ENCODE results near the gene HEPACAM. TPM values are rescaled to one million over a fixed set of nuclear protein-coding genes. Genes with fewer than 3 reads are reported as not detected.

HEPACAM gene
- total RNA-seq, 1 experiment from 2014 or later, result not detected

DNA sequence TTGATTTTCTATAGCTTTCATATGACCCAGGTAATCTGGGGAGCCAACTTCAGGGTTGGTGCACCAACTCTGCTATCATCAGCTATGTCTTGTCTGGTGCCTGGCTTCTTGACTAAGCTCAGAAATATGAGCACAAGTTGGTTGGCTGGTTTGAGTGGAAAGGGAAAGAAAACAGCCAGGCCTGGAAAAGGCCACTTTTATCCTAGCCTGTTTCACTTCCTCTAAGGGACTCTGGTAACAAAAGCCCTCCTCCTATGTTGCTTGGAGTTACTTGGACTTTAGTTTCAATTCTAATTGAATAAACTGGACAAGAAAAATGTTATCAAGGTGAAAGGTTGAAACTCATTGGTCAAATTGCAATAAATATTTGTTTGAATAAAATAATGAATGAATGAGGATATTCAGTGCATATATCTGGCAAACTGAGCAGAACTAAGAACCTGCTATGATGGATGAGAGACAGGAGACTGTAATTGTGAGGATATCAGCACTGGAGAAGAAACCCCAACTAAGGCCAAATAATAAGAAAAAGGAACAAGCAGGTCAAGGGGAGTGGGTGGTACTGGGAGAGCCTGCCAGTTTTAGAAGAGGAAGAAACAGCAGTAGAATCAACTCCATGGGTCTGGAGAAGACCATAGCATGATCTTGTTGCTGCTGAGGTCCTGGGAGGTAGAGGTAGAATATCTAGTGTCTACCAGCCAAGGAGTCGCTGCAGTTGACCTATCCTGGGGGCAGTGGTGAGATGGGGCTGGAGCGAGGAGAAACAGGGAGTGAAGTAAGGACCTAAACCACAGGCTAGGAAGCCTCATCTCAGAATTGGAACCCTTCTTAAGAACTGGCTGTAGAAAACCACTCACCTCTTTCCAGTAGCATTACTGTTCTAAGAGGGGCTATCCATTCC is 46.4 kb downstream of the HEPACAM start:
- H3K27me3 ChIP-seq (ENCODE audit: insufficient read depth, low read length), result no peaks in the 10 kb centered on the region; the same call in 1 of the 2 replicates
- no peak overlapping the region for H3K27ac ChIP-seq (ENCODE audit: insufficient read length, low read depth, low read length)
- no peak overlapping the region for H3K4me2 ChIP-seq (ENCODE audit: insufficient read depth, insufficient read length, low read length)
- H4K5ac ChIP-seq (ENCODE audit: insufficient read length, low read depth, low read length), result no peak overlapping the region
- H4K20me1 ChIP-seq (ENCODE audit: control insufficient read depth, insufficient read depth, insufficient read length), result no peaks in the 10 kb centered on the region
- no peak overlapping the region for H3K18ac ChIP-seq (ENCODE audit: insufficient read length, low read depth, low read length)
- no peak overlapping the region for H3K4me3 Mint-ChIP-seq
- H3K56ac ChIP-seq (ENCODE audit: insufficient read length, low read depth, low read length), result no peak overlapping the region
- no peaks in the 10 kb centered on the region for H3K23me2 ChIP-seq (ENCODE audit: insufficient read length, low read depth, low read length, poor library complexity, severe bottlenecking)
- H3K27me3 Mint-ChIP-seq (ENCODE audit: low read depth), result peaks cover 33% of the 10 kb centered on the region
- H3K9me3 ChIP-seq (ENCODE audit: control insufficient read depth, low read depth, low read length), result no peaks in the 10 kb centered on the region
- no peak overlapping the region for H2BK15ac ChIP-seq (ENCODE audit: low read depth, low read length)
- H3K36me3 Mint-ChIP-seq (ENCODE audit: insufficient read depth in 1 of 3, low read depth in 3 of 3), result no peaks in the 10 kb centered on the region
- H3K27ac Mint-ChIP-seq, result no peak overlapping the region
- no peaks in the 10 kb centered on the region for H3K9me3 Mint-ChIP-seq
- no peaks in the 10 kb centered on the region for H3K4me1 Mint-ChIP-seq
- H3T11ph ChIP-seq (ENCODE audit: low read length), result no peak overlapping the region
- no peak overlapping the region for H3K14ac ChIP-seq (ENCODE audit: insufficient read depth, low read length)
- no peak overlapping the region for H4K8ac ChIP-seq (replicated peaks; ENCODE audit: insufficient read length, low read depth, low read length)
- no peak overlapping the region for H2BK5ac ChIP-seq (ENCODE audit: insufficient read length, low read length)
- H3K79me1 ChIP-seq (ENCODE audit: insufficient read depth, low read depth, low read length, poor library complexity, severe bottlenecking), result no peaks in the 10 kb centered on the region
- no peaks in the 10 kb centered on the region for H3K79me2 ChIP-seq (ENCODE audit: insufficient read depth, low read length)
- H3K23ac ChIP-seq (ENCODE audit: insufficient read length, low read depth, low read length), result no peak overlapping the region
- no peak overlapping the region for H2AK5ac ChIP-seq (ENCODE audit: insufficient read length, low read length)
- H2BK20ac ChIP-seq (ENCODE audit: low read depth, low read length, poor library complexity, severe bottlenecking), result no peak overlapping the region
- H3K9ac ChIP-seq (ENCODE audit: extremely low read depth, insufficient read length, low read length), result no peak overlapping the region
- TF ChIP-seq, protein P1, sequence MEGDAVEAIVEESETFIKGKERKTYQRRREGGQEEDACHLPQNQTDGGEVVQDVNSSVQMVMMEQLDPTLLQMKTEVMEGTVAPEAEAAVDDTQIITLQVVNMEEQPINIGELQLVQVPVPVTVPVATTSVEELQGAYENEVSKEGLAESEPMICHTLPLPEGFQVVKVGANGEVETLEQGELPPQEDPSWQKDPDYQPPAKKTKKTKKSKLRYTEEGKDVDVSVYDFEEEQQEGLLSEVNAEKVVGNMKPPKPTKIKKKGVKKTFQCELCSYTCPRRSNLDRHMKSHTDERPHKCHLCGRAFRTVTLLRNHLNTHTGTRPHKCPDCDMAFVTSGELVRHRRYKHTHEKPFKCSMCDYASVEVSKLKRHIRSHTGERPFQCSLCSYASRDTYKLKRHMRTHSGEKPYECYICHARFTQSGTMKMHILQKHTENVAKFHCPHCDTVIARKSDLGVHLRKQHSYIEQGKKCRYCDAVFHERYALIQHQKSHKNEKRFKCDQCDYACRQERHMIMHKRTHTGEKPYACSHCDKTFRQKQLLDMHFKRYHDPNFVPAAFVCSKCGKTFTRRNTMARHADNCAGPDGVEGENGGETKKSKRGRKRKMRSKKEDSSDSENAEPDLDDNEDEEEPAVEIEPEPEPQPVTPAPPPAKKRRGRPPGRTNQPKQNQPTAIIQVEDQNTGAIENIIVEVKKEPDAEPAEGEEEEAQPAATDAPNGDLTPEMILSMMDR (conservative IDR thresholded peaks at IDR 0.05), result no peak
- H3K4me1 ChIP-seq (ENCODE audit: insufficient read depth, low read length), result no peaks in the 10 kb centered on the region
- no peak overlapping the region for H2AFZ ChIP-seq (ENCODE audit: low read length)
- no CpG with 5 or more reads among the region's 2 CpGs for WGBS (ENCODE audit: extremely low coverage, insufficient read length, low lambda C conversion rate)
- no peak for DNase-seq
- H3K4ac ChIP-seq (ENCODE audit: low read depth, low read length), result no peak overlapping the region
- H4K91ac ChIP-seq (ENCODE audit: insufficient read length, low read depth, low read length), result no peak overlapping the region
- H2BK12ac ChIP-seq (ENCODE audit: insufficient read length, low read depth, low read length), result no peak overlapping the region
- no peak overlapping the region for H2BK120ac ChIP-seq (ENCODE audit: low read depth, low read length, poor library complexity, severe bottlenecking)

Measured in H9 (cell line).